Astrocyte (in vitro differentiated cells and primary cell): ENCODE measurements around the gene ADCY4. TPM values are rescaled to one million over a fixed set of nuclear protein-coding genes. Genes with fewer than 3 reads are reported as not detected.

Experiments
- DNase-seq: peaks from one replicate; pipeline ENCODE4 v3.0.0-alpha.2; 2010; ENCODE audit warnings: low read depth
- FAIRE-seq: peaks from 2 replicates; lab custom pipeline; 2011; peaks lifted over from hg19 to GRCh38; lab: Jason Lieb, UNC
- H2AFZ ChIP-seq: 2 replicates; pipeline ENCODE4 v1.6.0; 2012; ENCODE audit warnings: low read depth, low read length, inconsistent platforms
- H3K27ac ChIP-seq: 2 replicates; pipeline ENCODE4 v1.5.1; 2011; ENCODE audit warnings: low read depth, low read length, inconsistent platforms
- H3K27me3 ChIP-seq: 2 replicates; pipeline ENCODE4 v1.6.0; 2011; ENCODE audit warnings: low read length, inconsistent platforms; ENCODE audit not compliant: insufficient read depth
- H3K36me3 ChIP-seq: 2 replicates; pipeline ENCODE4 v1.5.1; 2011; ENCODE audit warnings: low read length, inconsistent platforms; ENCODE audit not compliant: insufficient read depth
- H3K4me1 ChIP-seq: 2 replicates; pipeline ENCODE4 v1.5.1; 2011; ENCODE audit warnings: low read length, inconsistent platforms; ENCODE audit not compliant: insufficient read depth
- H3K4me2 ChIP-seq: 2 replicates; pipeline ENCODE4 v1.6.0; 2012; ENCODE audit warnings: low read length, inconsistent platforms
- H3K4me3 ChIP-seq: 2 replicates; pipeline ENCODE4 v1.5.1; 2011; ENCODE audit warnings: low read depth, mild to moderate bottlenecking, low read length, inconsistent platforms; ENCODE audit not compliant: insufficient read depth
- H3K79me2 ChIP-seq: 2 replicates; pipeline ENCODE4 v1.6.0; 2012; ENCODE audit warnings: mild to moderate bottlenecking, low read length, inconsistent platforms; ENCODE audit not compliant: insufficient read depth
- H3K9ac ChIP-seq: 2 replicates; pipeline ENCODE4 v1.6.0; 2012; ENCODE audit warnings: mild to moderate bottlenecking, low read length, inconsistent platforms
- H3K9me3 ChIP-seq: 2 replicates; pipeline ENCODE4 v1.5.1; 2012; ENCODE audit warnings: low read depth, mild to moderate bottlenecking, low read length, inconsistent platforms; ENCODE audit not compliant: insufficient read depth
- H4K20me1 ChIP-seq: 2 replicates; pipeline ENCODE4 v1.6.0; 2012; ENCODE audit warnings: low read length, inconsistent platforms; ENCODE audit not compliant: insufficient read depth
- H3K27ac Mint-ChIP-seq: one replicate; pipeline ENCODE4 v1.8.0; 2021; ENCODE audit warnings: mild to moderate bottlenecking, mixed read lengths; ENCODE audit not compliant: unreplicated experiment
- H3K27me3 Mint-ChIP-seq: one replicate; pipeline ENCODE4 v1.8.0; 2021; ENCODE audit warnings: low read depth, mixed read lengths; ENCODE audit not compliant: unreplicated experiment
- H3K36me3 Mint-ChIP-seq: one replicate; pipeline ENCODE4 v1.8.0; 2021; ENCODE audit warnings: low read depth, mixed read lengths; ENCODE audit not compliant: unreplicated experiment
- H3K4me1 Mint-ChIP-seq: one replicate; pipeline ENCODE4 v1.8.0; 2021; ENCODE audit warnings: low read depth, mixed read lengths; ENCODE audit not compliant: unreplicated experiment
- H3K4me3 Mint-ChIP-seq: one replicate; pipeline ENCODE4 v1.8.0; 2021; ENCODE audit warnings: mild to moderate bottlenecking, moderate library complexity, mixed read lengths; ENCODE audit not compliant: unreplicated experiment
- H3K9me3 Mint-ChIP-seq: one replicate; pipeline ENCODE4 v1.8.0; 2021; ENCODE audit warnings: mild to moderate bottlenecking, mixed read lengths; ENCODE audit not compliant: unreplicated experiment
- CTCF ChIP-seq: IDR thresholded peaks from 2 replicates; pipeline ENCODE4 v1.5.1; 2011; ENCODE audit warnings: low read depth, mild to moderate bottlenecking, inconsistent platforms, low read length, moderate library complexity; ENCODE audit not compliant: insufficient read depth
- EZH2 ChIP-seq: IDR thresholded peaks from 2 replicates; pipeline ENCODE4 v1.6.1; 2012; ENCODE audit warnings: mild to moderate bottlenecking, low read length, inconsistent platforms; ENCODE audit not compliant: insufficient read depth
- total RNA-seq: library from RNA; stranded (reverse); gene quantifications from 2 replicates; pipeline ENCODE4 v1.2.1, GENCODE V29; 2021

The ADCY4 gene
- total RNA-seq, 1 donor from 2014 or later = 0.32 TPM

GRCh38 chr14:24290746-24291145, 44.1 kb downstream of the ADCY4 start:
- Mint-ChIP-seq H3K27ac (no peak overlapping the region), H3K36me3 (peaks cover 2% of the 10 kb centered on the region), H3K27me3 (no peaks in the 10 kb centered on the region), H3K4me1 (no peaks in the 10 kb centered on the region), H3K4me3 (peak overlapping the region; percentile 22), H3K9me3 (no peaks in the 10 kb centered on the region)
- Histone ChIP-seq H3K4me1 (no peaks in the 10 kb centered on the region), H4K20me1 (no peaks in the 10 kb centered on the region), H3K9ac (no peak overlapping the region), H3K79me2 (no peaks in the 10 kb centered on the region), H3K4me3 (no peak overlapping the region), H3K27me3 (no peaks in the 10 kb centered on the region), H3K4me2 (no peak overlapping the region), H2AFZ (no peak overlapping the region), H3K36me3 (peaks cover 11% of the 10 kb centered on the region), H3K9me3 (no peaks in the 10 kb centered on the region), H3K27ac (no peak overlapping the region)
- DNase-seq = no peak
- TF ChIP-seq CTCF = no peak
- TF ChIP-seq EZH2 = no peak
- no peak for FAIRE-seq

GRCh38 chr14:24289649-24290280, 45.1 kb downstream of the ADCY4 start:
- Mint-ChIP-seq H3K9me3 (no peaks in the 10 kb centered on the region), H3K27ac (no peak overlapping the region), H3K4me3 (no peak overlapping the region), H3K36me3 (peaks cover 3% of the 10 kb centered on the region), H3K27me3 (no peaks in the 10 kb centered on the region), H3K4me1 (peaks cover 4% of the 10 kb centered on the region)
- no peaks in the 10 kb centered on the region for H3K9me3 ChIP-seq
- H2AFZ ChIP-seq = no peak overlapping the region
- DNase-seq = no peak
- no peak overlapping the region for H3K27ac ChIP-seq
- H3K4me1 ChIP-seq = no peaks in the 10 kb centered on the region
- FAIRE-seq = no peak
- no peak overlapping the region for H3K9ac ChIP-seq
- H4K20me1 ChIP-seq = no peaks in the 10 kb centered on the region
- no peaks in the 10 kb centered on the region for H3K79me2 ChIP-seq
- peaks cover 7% of the 10 kb centered on the region for H3K36me3 ChIP-seq
- no peak overlapping the region for H3K4me2 ChIP-seq
- no peak for TF ChIP-seq EZH2
- no peak for TF ChIP-seq CTCF
- H3K4me3 ChIP-seq = no peak overlapping the region
- H3K27me3 ChIP-seq = no peaks in the 10 kb centered on the region

GRCh38 chr14:24286996-24287395, 47.9 kb downstream of the ADCY4 start:
- peaks cover 7% of the 10 kb centered on the region for H3K36me3 Mint-ChIP-seq
- Histone ChIP-seq H3K79me2 (no peaks in the 10 kb centered on the region), H2AFZ (no peak overlapping the region), H3K9me3 (no peaks in the 10 kb centered on the region), H3K4me1 (no peaks in the 10 kb centered on the region), H3K36me3 (peaks cover 7% of the 10 kb centered on the region), H4K20me1 (no peaks in the 10 kb centered on the region), H3K4me2 (no peak overlapping the region), H3K4me3 (no peak overlapping the region), H3K27ac (no peak overlapping the region), H3K27me3 (no peaks in the 10 kb centered on the region), H3K9ac (no peak overlapping the region)
- no peaks in the 10 kb centered on the region for H3K9me3 Mint-ChIP-seq
- no peak overlapping the region for H3K4me3 Mint-ChIP-seq
- TF ChIP-seq EZH2 = no peak
- no peak for TF ChIP-seq CTCF
- H3K27me3 Mint-ChIP-seq = no peaks in the 10 kb centered on the region
- no peak overlapping the region for H3K27ac Mint-ChIP-seq
- H3K4me1 Mint-ChIP-seq = peaks cover 6% of the 10 kb centered on the region
- DNase-seq (no peak), FAIRE-seq (no peak)
